ENCODE results near the gene CHD3.

GRCh38 chr17:7961421-7961820 lies 72.8 kb downstream of the CHD3 start:
- TF ChIP-seq ZSCAN30 (tag by site-specific recombination; IDR thresholded peaks at IDR 0.05) (no peak), REPIN1 (tag by site-specific recombination; IDR thresholded peaks at IDR 0.05; ENCODE audit: low read depth) (no peak), GLI4 (tag by site-specific recombination; IDR thresholded peaks at IDR 0.05) (no peak), ZBTB7A (tag by site-specific recombination; IDR thresholded peaks at IDR 0.05; ENCODE audit: low read depth) (no peak), CTCF (tag by site-specific recombination; IDR thresholded peaks at IDR 0.05) (no peak), ATF2 (tag by site-specific recombination; IDR thresholded peaks at IDR 0.05; ENCODE audit: low read depth) (no peak), ZNF174 (tag by site-specific recombination; IDR thresholded peaks at IDR 0.05) (no peak), ZNF501 (tag by site-specific recombination; IDR thresholded peaks at IDR 0.05) (no peak), ZBTB44 (tag by site-specific recombination; IDR thresholded peaks at IDR 0.05) (no peak), KLF10 (tag by site-specific recombination; IDR thresholded peaks at IDR 0.05) (no peak), ZNF561 (tag by site-specific recombination; IDR thresholded peaks at IDR 0.05; ENCODE audit: borderline replicate concordance) (no peak), SCRT2 (tag by site-specific recombination; IDR thresholded peaks at IDR 0.05) (no peak), ZNF513 (tag by site-specific recombination; IDR thresholded peaks at IDR 0.05) (no peak)
